ENCODE measurements around the gene CPSF4.

- TF ChIP-seq, protein P1, sequence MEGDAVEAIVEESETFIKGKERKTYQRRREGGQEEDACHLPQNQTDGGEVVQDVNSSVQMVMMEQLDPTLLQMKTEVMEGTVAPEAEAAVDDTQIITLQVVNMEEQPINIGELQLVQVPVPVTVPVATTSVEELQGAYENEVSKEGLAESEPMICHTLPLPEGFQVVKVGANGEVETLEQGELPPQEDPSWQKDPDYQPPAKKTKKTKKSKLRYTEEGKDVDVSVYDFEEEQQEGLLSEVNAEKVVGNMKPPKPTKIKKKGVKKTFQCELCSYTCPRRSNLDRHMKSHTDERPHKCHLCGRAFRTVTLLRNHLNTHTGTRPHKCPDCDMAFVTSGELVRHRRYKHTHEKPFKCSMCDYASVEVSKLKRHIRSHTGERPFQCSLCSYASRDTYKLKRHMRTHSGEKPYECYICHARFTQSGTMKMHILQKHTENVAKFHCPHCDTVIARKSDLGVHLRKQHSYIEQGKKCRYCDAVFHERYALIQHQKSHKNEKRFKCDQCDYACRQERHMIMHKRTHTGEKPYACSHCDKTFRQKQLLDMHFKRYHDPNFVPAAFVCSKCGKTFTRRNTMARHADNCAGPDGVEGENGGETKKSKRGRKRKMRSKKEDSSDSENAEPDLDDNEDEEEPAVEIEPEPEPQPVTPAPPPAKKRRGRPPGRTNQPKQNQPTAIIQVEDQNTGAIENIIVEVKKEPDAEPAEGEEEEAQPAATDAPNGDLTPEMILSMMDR (IDR thresholded peaks at IDR 0.05; ENCODE audit: insufficient read depth, low read length, poor library complexity, severe bottlenecking), result no peak
- TF ChIP-seq EZH2phosphoT487 (conservative IDR thresholded peaks at IDR 0.05; ENCODE audit: low read length), result no peak
Measured at GRCh38 chr7:99460651-99461050, 21.9 kb downstream of the CPSF4 start.
